Right atrium auricular region (tissue), 2 donors: ENCODE measurements around the gene TMC2. TPM values are rescaled to one million over a fixed set of nuclear protein-coding genes. Genes with fewer than 3 reads are reported as not detected.

ENCODE experiments used
- DNase-seq: peaks from one replicate; pipeline ENCODE4 v3.0.0-alpha.2; 2019; ENCODE audit warnings: low spot score
- H3K27ac ChIP-seq, 2 donors: fragments of 200-600 bp; sonication (generic); 1 replicate in 1 of 2; 2 replicates in 1 of 2; pipeline ENCODE4 v1.5.1; 2016 to 2019
- H3K27me3 ChIP-seq, 2 donors: fragments of 200-600 bp; sonication (generic); one replicate each; pipeline versions ENCODE4 v1.5.1 to v1.6.0; 2017 to 2019
- H3K36me3 ChIP-seq: fragments of 200-600 bp; sonication (generic); one replicate; pipeline ENCODE4 v1.5.1; 2016
- H3K4me1 ChIP-seq, 2 donors: fragments of 200-600 bp; sonication (generic); one replicate each; pipeline versions ENCODE4 v1.5.1 to v1.6.0; 2017 to 2019
- H3K4me3 ChIP-seq, 2 donors: fragments of 200-600 bp; sonication (generic); 1 replicate in 1 of 2; 2 replicates in 1 of 2; pipeline ENCODE4 v1.5.1; 2017 to 2019; ENCODE audit warnings: mild to moderate bottlenecking in 1 of 2, moderate library complexity in 1 of 2
- H3K9me3 ChIP-seq, 2 donors: fragments of 200-600 bp; sonication (generic); one replicate each; pipeline ENCODE4 v1.5.1; 2019
- total RNA-seq, 2 donors: library from RNA; depleted of rRNA; stranded (reverse); fragments of >200 nt; gene quantifications; one replicate each; pipeline ENCODE4 v1.1.0, GENCODE V29; 2016
- TF ChIP-seq, protein P1 (sequence below), 2 donors: fragments of 200-600 bp; sonication (generic); IDR thresholded peaks; one replicate each; pipeline ENCODE4 v1.5.1; 2019; ENCODE audit warnings: antibody characterized with exemption in 2 of 2

Gene TMC2
- total RNA-seq, 2 donors from 2014 or later = not detected

DNA sequence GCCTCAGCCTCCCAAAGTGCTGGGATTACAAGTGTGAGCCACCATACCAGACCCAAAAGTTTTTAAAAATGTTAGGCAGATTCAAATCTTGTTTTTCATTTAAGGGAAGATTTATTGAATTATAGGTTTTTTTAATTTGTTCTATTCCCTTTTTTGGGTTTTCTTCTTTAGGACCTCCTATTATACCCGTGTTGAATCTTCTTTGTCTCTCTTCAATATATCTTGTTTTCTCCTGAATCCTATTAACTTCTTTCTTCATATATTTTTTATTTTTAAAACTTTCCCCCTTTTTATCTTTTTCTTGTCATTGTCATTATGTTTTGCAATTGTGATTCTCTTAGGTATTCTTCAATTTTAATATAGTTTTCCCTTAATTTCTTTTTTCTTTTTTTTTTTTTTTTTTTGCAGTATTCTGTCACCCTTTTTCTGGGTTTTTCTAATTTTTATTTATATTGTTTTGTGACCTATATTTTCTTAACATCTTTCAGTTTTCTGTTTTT lies 70.2 kb downstream of the TMC2 start:
- no peaks in the 10 kb centered on the region for H3K4me1 ChIP-seq
- H3K4me3 ChIP-seq = no peak overlapping the region

DNA sequence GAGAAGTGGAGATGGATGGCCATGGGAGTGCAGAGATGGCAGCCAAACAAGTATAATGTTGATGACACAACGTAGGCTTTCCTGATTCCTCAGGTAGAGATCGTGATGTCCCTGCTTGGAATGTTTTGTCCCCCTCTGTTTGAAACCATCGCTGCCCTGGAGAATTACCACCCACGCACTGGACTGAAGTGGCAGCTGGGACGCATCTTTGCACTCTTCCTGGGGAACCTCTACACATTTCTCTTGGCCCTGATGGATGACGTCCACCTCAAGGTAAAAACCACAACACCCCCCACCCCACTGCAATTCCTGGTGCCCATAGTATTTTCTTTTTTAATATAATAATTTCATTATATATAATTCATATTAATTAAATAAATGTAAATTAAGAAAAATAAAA lies 74.0 kb downstream of the TMC2 start:
- Histone ChIP-seq H3K4me3 (no peak overlapping the region), H3K4me1 (no peaks in the 10 kb centered on the region), H3K27ac (no peak overlapping the region), H3K27me3 (no peaks in the 10 kb centered on the region), H3K36me3 (no peaks in the 10 kb centered on the region), H3K9me3 (peaks cover 4 to 23% of the 10 kb centered on the region in 2 donors)
- TF ChIP-seq, protein P1, sequence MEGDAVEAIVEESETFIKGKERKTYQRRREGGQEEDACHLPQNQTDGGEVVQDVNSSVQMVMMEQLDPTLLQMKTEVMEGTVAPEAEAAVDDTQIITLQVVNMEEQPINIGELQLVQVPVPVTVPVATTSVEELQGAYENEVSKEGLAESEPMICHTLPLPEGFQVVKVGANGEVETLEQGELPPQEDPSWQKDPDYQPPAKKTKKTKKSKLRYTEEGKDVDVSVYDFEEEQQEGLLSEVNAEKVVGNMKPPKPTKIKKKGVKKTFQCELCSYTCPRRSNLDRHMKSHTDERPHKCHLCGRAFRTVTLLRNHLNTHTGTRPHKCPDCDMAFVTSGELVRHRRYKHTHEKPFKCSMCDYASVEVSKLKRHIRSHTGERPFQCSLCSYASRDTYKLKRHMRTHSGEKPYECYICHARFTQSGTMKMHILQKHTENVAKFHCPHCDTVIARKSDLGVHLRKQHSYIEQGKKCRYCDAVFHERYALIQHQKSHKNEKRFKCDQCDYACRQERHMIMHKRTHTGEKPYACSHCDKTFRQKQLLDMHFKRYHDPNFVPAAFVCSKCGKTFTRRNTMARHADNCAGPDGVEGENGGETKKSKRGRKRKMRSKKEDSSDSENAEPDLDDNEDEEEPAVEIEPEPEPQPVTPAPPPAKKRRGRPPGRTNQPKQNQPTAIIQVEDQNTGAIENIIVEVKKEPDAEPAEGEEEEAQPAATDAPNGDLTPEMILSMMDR (IDR thresholded peaks at IDR 0.05) = no peak
- DNase-seq = no peak

More for the DNA sequence above, 70.2 kb downstream of the TMC2 start:
- TF ChIP-seq, protein P1 (IDR thresholded peaks at IDR 0.05) = no peak
- no peaks in the 10 kb centered on the region for H3K27me3 ChIP-seq
- DNase-seq = no peak
- no peak overlapping the region for H3K27ac ChIP-seq
- H3K9me3 ChIP-seq = peaks cover 4 to 26% of the 10 kb centered on the region in 2 donors
- no peaks in the 10 kb centered on the region for H3K36me3 ChIP-seq

DNA sequence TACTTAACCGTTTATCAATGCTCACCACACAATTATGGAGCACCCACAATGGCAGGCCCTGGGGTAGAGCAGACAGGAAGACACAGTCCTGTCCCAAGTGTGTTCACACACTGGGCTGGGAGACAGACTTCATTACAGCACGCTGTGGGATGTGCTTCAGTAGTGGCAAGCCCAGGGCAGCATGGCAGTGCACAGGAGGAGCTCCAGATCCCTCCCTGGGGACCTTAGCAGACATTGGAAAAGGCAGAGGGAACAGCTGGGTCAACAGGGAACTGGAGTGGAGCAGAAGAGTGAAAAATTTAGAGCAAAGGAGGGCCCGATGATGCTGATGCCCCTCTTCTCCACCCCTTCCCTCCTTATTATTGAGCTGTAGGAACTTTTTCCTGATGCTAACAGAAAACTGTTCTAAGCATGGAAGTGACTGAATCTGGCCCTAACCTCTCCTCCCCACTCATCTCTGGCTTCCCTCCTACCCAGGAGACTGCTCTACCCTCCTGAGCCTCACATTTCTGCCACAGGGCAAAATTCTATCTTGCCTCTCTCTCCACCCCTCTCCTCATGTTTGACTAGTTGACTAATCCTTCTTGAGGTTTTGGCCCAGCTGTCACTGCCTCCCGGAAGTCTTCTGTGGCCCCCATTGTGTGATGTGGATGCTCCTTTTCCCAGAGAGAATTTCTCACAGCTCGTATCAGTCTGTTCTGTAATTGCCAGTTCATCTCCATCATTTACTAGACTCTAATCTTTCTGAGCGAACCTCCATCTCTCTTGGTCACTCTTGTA lies 74.8 kb downstream of the TMC2 start:
- TF ChIP-seq, protein P1 (IDR thresholded peaks at IDR 0.05) = no peak
- peaks cover 4 to 15% of the 10 kb centered on the region in 2 donors for H3K9me3 ChIP-seq
- no peaks in the 10 kb centered on the region for H3K4me1 ChIP-seq
- no peaks in the 10 kb centered on the region for H3K27me3 ChIP-seq
- no peak for DNase-seq
- no peak overlapping the region for H3K27ac ChIP-seq
- no peak overlapping the region for H3K4me3 ChIP-seq
- no peaks in the 10 kb centered on the region for H3K36me3 ChIP-seq

DNA sequence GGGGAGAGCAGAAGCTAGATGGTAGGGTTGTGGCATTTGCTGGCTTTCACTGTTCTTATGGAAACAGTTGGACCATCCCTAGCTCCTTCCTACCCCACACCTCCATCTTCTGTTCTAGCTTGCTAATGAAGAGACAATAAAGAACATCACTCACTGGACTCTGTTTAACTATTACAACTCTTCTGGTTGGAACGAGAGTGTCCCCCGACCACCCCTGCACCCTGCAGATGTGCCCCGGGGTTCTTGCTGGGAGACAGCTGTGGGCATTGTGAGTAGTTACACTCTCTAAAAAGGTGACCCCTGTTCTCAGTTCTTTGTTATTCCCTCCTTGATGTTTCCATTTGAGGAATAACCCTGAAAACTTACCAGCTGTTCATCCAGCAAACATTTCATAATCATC lies 75.7 kb downstream of the TMC2 start:
- no peak overlapping the region for H3K4me3 ChIP-seq
- H3K36me3 ChIP-seq = no peaks in the 10 kb centered on the region
- no peaks in the 10 kb centered on the region for H3K27me3 ChIP-seq
- no peak overlapping the region for H3K27ac ChIP-seq
- peaks cover 2 to 6% of the 10 kb centered on the region in 2 donors for H3K9me3 ChIP-seq
- TF ChIP-seq, protein P1 (IDR thresholded peaks at IDR 0.05) = no peak
- no peaks in the 10 kb centered on the region for H3K4me1 ChIP-seq
- no peak for DNase-seq

DNA sequence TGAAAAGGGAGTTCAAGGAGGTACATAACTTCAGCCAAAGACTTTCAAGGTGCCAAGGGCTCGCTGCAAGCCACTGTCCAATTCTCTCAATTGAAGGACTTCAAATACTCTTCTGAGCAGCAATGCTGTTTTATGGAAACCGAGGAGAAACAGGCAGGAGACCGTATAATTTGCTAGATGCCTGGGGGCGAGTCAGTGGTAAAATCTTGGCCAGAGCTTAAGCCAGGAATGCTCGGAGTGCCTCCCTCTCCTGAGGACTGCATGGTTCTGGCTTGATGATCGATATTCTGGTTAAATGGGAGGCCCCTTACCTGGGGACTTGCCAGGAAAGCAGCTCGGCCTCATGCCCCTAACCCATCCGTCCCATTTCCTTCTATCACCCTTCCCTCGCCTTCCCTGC lies 80.3 kb downstream of the TMC2 start:
- Histone ChIP-seq H3K9me3 (peaks cover 0 to 6% of the 10 kb centered on the region in 2 donors), H3K36me3 (no peaks in the 10 kb centered on the region), H3K4me3 (no peak overlapping the region), H3K27ac (no peak overlapping the region), H3K27me3 (no peaks in the 10 kb centered on the region), H3K4me1 (no peaks in the 10 kb centered on the region)
- no peak for DNase-seq
- TF ChIP-seq, protein P1 (IDR thresholded peaks at IDR 0.05) = no peak
